Adrenal gland (tissue), 12 donors: Measurements from ENCODE around the gene WDR5. TPM values are rescaled to one million over a fixed set of nuclear protein-coding genes. Genes with fewer than 3 reads are reported as not detected.

Experiments used
- DNase-seq, 7 donors: peaks; one replicate each; pipeline ENCODE4 v3.0.0-alpha.2; 2019 to 2020
- H3K27ac ChIP-seq, 5 donors: fragments of 200-600 bp; sonication (generic) in 4 of 5; 1 replicate in 3 of 5; 2 replicates in 2 of 5; pipeline versions ENCODE4 v1.5.1 to v1.8.0; 2016 to 2020; ENCODE audit warnings: mild to moderate bottlenecking in 1 of 5
- H3K27me3 ChIP-seq: fragments of 200-600 bp; 2 replicates; pipeline ENCODE4 v1.8.0; 2021
- H3K36me3 ChIP-seq, 2 donors: fragments of 200-600 bp; replicated peaks in 1 of 2; 1 replicate in 1 of 2; 2 replicates in 1 of 2; pipeline versions ENCODE4 v1.5.1 to v1.8.0; 2018 to 2022
- H3K4me1 ChIP-seq, 2 donors: fragments of 200-600 bp; replicated peaks in 1 of 2; 1 replicate in 1 of 2; 2 replicates in 1 of 2; pipeline versions ENCODE4 v1.5.1 to v1.8.0; 2018 to 2021
- H3K4me3 ChIP-seq, 4 donors: fragments of 200-600 bp; sonication (generic) in 3 of 4; one replicate each; pipeline ENCODE4 v1.5.1; 2016 to 2018
- H3K9me3 ChIP-seq, 3 donors: fragments of 200-600 bp; sonication (generic) in 1 of 3; replicated peaks in 1 of 3; 1 replicate in 2 of 3; 2 replicates in 1 of 3; pipeline versions ENCODE4 v1.5.1 to v1.8.0; 2016 to 2021
- POLR2A ChIP-seq, 2 donors: fragments of 450-650 bp; IDR thresholded peaks; one replicate each; pipeline ENCODE4 v1.6.1; 2017; ENCODE audit warnings: antibody characterized with exemption in 2 of 2, mild to moderate bottlenecking in 2 of 2, moderate library complexity in 1 of 2
- WGBS, 4 donors: extraction: QIAGEN DNeasy Blood & Tissue Kit in 2 of 4; methylation state at CpG; one replicate each; pipeline versions ENCODE4 v1.1.5 to v1.1.7; 2013 to 2017; 5-methylcytosine and 5-hydroxymethylcytosine counted together
- intact Hi-C, 2 donors: fragments of 100-400 bp; cut with DNase I; formaldehyde crosslinking; loops; one replicate each; pipeline versions ENCODE4 v1.14.1 to v1.15.0; 2022 to 2023
- polyA plus RNA-seq, 3 donors: library from polyadenylated mRNA; stranded (reverse); fragments of 200-250 nt in 2 of 3; fragments of 350-450 nt in 1 of 3; fragmentation: Illumina TruSeq in 1 of 3; extraction: RNeasy Lipid Tissue Mini Kit (QIAGEN cat#74804) in 1 of 3; gene quantifications; one replicate each; pipeline ENCODE4 v1.2.3, GENCODE V29; 2013 to 2014
- total RNA-seq, 9 donors: library from RNA; depleted of rRNA in 4 of 9; stranded (reverse); fragments of >200 nt in 4 of 9; fragments of 120-200 nt in 1 of 9; fragmentation: NEBNext Ultra II Directional in 1 of 9; extraction: Animal tissue kit (Norgen Biotek cat#: 25700) in 1 of 9; gene quantifications; one replicate each; pipeline versions ENCODE4 v1.1.0 to v1.2.4, GENCODE V29; 2013 to 2023
- TF ChIP-seq, protein P1 (sequence below), 6 experiments: fragments of 450-650 bp in 4 of 6; fragments of 200-600 bp in 2 of 6; sonication (generic) in 1 of 6; IDR thresholded peaks; 1 replicate in 5 of 6; 2 replicates in 1 of 6; pipeline versions ENCODE4 v1.5.1 to v1.8.0; 2016 to 2021; ENCODE audit warnings: antibody characterized with exemption in 6 of 6, mild to moderate bottlenecking in 2 of 6, moderate library complexity in 1 of 6
- donor health status: healthy with polysubstance abuse.
- donor health status: Bipolar disorder and iron deficiency.
- donor health status: DM: yes; HTN: yes; CAD: no.
- donor health status: DM: no; HTN: no; CAD: no.
- donor health status: DM: no; HTN: no; CAD: no.
- donor health status: DM: yes; HTN: yes; CAD: no.

WDR5 gene
- total and polyA plus RNA-seq, 12 donors, result 16.6 to 28.5 (median 22.0) TPM

DNA sequence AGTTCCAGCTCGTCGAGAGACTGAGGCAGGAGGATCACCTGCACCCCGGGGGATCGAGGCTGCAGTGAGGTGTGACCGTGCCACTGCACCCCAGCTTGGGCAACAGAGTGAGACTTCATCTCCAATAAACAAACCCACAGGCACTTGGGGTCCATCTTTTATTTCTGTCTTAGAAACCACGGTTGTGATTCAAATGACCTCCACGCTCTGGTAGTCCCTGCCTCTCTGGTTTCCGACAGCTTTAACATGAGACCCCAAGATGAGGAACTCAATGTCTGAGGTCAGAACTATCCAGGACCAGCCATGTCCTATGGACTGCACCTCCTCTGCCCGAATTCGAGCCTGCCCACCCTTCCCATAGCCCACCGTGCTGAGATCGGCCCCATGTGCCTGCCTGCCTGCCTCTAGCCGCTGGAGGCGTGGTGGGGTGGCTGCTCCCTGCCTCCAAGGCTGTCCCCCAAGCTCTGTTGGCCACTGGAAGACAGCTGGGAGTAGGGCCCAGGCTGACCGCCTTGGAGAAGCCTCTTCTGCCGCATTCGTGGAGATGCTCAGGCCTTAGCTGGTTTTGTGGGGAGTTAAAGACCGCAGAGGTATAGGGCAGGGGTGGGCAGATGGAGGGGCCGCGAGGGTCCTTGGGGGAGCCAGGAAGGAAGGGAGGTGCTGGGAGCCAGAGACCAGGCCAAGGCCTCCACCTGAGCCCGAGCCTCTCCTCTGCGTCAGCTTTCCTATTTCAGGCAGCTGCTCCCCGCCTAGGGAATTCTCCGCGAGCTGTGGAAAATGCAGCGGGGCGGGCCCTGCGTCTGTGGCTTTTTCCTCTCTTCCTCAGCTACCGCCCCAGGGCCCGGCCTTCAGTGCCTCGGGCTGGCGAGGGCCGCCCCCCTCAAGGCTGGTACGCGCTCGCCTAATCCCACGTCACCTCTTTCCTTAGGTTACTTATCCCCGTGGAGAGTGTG lies 6.9 kb upstream of the WDR5 start:
- TF ChIP-seq, protein P1, sequence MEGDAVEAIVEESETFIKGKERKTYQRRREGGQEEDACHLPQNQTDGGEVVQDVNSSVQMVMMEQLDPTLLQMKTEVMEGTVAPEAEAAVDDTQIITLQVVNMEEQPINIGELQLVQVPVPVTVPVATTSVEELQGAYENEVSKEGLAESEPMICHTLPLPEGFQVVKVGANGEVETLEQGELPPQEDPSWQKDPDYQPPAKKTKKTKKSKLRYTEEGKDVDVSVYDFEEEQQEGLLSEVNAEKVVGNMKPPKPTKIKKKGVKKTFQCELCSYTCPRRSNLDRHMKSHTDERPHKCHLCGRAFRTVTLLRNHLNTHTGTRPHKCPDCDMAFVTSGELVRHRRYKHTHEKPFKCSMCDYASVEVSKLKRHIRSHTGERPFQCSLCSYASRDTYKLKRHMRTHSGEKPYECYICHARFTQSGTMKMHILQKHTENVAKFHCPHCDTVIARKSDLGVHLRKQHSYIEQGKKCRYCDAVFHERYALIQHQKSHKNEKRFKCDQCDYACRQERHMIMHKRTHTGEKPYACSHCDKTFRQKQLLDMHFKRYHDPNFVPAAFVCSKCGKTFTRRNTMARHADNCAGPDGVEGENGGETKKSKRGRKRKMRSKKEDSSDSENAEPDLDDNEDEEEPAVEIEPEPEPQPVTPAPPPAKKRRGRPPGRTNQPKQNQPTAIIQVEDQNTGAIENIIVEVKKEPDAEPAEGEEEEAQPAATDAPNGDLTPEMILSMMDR (IDR thresholded peaks at IDR 0.05), result no peak
- no peak for TF ChIP-seq POLR2A (IDR thresholded peaks at IDR 0.05)
- Histone ChIP-seq H3K27ac (no peak overlapping the region), H3K27me3 (no peaks in the 10 kb centered on the region), H3K9me3 (no peaks in the 10 kb centered on the region), H3K4me1 (peaks cover 0 to 5% of the 10 kb centered on the region in 2 donors), H3K36me3 (no peaks in the 10 kb centered on the region), H3K4me3 (no peak overlapping the region)
- intact Hi-C loops, result no loop called here
- no peak for DNase-seq
- WGBS, 4 donors, result 75 to 84% (median 81%) methylated on average over 27 to 38 of the region's 38 CpGs

DNA sequence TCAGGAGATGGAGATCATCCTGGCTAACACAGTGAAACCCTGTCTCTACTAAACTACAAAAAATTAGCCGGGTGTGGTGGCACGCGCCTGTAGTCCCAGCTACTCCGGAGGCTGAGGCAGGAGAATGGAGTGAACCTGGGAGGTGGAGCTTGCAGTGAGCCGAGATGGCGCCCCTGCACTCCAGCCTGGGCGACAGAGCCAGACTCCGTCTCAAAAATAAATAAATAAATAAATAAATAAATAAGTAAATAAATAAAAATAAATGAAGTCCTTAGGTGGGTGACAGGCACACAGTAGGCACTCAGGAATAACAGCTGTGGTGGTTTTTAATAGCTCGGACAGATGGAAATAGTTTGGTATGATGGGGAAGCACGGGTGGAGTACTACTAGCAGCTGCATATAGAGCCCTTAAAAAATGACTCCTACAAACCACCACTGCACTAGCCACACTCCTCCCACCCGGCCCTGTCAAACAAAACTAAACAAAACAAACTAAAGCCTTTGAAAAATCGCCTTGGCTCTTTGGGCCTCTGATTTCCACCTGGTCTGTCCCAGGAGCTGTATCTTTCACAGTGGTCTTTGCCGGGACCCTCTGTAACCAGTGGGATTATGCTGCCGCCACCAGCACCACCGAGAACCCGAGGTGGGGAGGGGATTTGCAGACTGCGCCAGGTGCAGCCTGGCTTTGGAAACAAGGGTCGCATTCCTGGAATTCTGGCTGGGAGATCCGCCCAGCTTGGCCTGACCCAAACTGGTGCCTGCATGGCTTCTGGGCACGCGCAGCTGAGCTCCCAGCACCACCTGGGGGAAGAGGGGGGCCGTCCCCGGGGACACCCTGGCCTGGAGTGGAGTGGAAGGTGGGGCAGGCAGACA lies 5.1 kb upstream of the WDR5 start:
- Histone ChIP-seq H3K9me3 (no peaks in the 10 kb centered on the region), H3K27me3 (no peaks in the 10 kb centered on the region), H3K4me1 (peaks cover 8 to 10% of the 10 kb centered on the region in 2 donors), H3K27ac (peak overlapping the region in 3 of 5 donors; percentile 51 to 70 (median 70)), H3K4me3 (no peak overlapping the region), H3K36me3 (no peaks in the 10 kb centered on the region)
- 51 to 60% (median 55%) methylated on average over 18 to 23 of the region's 23 CpGs for WGBS, 4 donors
- DNase-seq, result peak in 6 of 7 donors; percentile 65 to 83 (median 76)
- TF ChIP-seq POLR2A (IDR thresholded peaks at IDR 0.05), result no peak
- TF ChIP-seq, protein P1 (IDR thresholded peaks at IDR 0.05), result no peak
- intact Hi-C loops, result no loop called here

DNA sequence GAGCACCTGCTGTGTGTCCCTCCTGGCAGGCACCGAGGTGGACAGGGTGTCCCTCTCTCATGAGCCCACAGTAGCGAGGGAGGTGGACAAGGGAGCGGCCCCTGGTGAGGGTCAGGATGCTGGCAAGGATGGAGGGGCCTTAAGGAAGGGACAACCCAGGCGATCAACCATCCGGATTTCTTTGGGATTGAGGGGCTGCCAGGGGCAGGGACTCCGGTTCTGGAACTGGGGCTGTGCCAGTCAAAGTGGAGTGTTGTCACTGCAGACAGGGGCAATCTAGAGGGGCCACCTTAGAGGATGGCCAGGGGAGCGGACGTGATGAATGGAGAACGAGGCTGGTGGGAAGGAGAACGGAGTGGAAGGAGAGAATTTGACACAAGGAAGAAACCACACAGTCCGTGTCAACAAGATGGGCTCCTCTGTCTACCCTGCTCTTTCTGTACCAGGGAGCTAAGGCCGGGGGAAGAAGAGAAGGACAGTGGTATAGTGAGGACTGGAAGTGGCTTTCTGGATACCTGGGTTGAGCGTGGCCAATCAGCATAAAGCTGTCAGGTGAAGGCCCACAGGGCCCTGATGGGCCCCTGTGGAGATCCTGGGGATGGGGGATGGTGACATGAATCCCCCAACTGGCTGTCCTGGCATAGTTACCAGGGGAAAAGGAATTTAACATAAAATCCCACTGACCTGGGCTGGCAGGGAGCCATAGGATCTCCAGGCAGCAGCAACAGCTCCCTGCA lies 4.2 kb upstream of the WDR5 start:
- TF ChIP-seq, protein P1 (IDR thresholded peaks at IDR 0.05), result no peak
- TF ChIP-seq POLR2A (IDR thresholded peaks at IDR 0.05), result no peak
- Histone ChIP-seq H3K4me3 (no peak overlapping the region), H3K27ac (peak overlapping the region in 2 of 5 donors; percentile 38 to 68), H3K4me1 (peaks cover 8 to 10% of the 10 kb centered on the region in 2 donors), H3K27me3 (no peaks in the 10 kb centered on the region), H3K36me3 (no peaks in the 10 kb centered on the region), H3K9me3 (no peaks in the 10 kb centered on the region)
- intact Hi-C loops, result no loop called here
- no peak for DNase-seq
- WGBS, 4 donors, result 73 to 82% (median 77%) methylated on average over 12 to 13 of the region's 13 CpGs
